ENCODE data around the gene WNT10A.
"Not testable (repeated sequence)": the region's sequence is repeated elsewhere in the genome, so short reads cannot be mapped to it uniquely, and the experiment has no call there.

Gene WNT10A

GRCh38 chr2:218880102-218880858 is at the start of gene WNT10A:
TSS of gene WNT10A (plus strand) at chr2:218880852. CDS start at chr2:218880996, 144 bp downstream.
- H3K27ac ChIP-seq (ENCODE audit: low read depth, low read length) = peak within 1 kb of the TSS; percentile 10
- no peak within 1 kb of the TSS for H3K9ac ChIP-seq (ENCODE audit: low read depth in 1 of 2, low read length in 2 of 2)
- peaks cover 5 to 26% of the 10 kb centered on the region in 2 donors for H3K4me1 ChIP-seq (ENCODE audit: control insufficient read depth in 1 of 2, insufficient read depth in 2 of 2, low read length in 2 of 2)
- no peaks in the 10 kb centered on the region for H3K9me3 ChIP-seq (ENCODE audit: control insufficient read depth in 1 of 2, low read length in 2 of 2)
- peak within 1 kb of the TSS; percentile 30 to 55 for H3K4me3 ChIP-seq (ENCODE audit: low read depth in 1 of 2, low read length in 2 of 2)
- H3K36me3 ChIP-seq (ENCODE audit: control insufficient read depth in 1 of 2, insufficient read depth in 2 of 2, low read length in 2 of 2) = no peaks in the 10 kb centered on the region
- H3K27me3 ChIP-seq (ENCODE audit: control insufficient read depth in 1 of 2, insufficient read depth in 2 of 2, low read length in 2 of 2) = peaks cover 73 to 77% of the 10 kb centered on the region in 2 donors

DNA sequence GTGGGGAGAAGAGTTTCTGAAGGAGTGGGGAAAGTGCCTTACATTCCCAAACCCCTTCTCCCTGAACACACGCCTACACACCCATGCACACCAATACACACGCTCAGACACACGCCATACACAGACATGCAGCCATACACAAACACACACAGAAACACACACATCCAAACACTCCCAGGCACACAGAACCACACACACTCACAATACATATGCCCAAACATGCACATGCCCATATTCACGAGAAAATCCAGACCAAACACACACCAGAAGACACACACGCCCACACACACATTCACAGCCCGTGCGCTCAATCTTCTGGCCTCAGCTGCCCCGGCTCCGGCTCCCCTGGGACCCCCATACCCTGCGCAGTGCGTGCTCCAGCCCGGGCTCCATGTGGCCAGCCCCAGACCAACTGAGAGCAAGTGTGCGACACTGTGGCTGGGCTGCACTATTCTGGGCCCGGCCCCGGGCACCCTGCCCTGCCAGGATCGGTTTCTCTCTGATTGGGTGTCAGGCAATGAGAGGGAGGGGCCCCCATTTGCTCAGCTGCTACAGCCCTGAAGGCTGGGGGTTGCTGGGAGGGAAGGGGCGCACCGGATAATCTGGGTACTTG is 49.2 kb upstream of the WNT10A start, which contains the start of gene PRKAG3:
Gene PRKAG3, minus strand, starts transcription at position 426 of the 613 bp plus-strand sequence.
- H3K9me3 ChIP-seq (ENCODE audit: control insufficient read depth in 1 of 2, low read length in 2 of 2) = no peaks in the 10 kb centered on the region
- no peak within 1 kb of the TSS for H3K4me3 ChIP-seq (ENCODE audit: low read depth in 1 of 2, low read length in 2 of 2)
- no peaks in the 10 kb centered on the region for H3K4me1 ChIP-seq (ENCODE audit: control insufficient read depth in 1 of 2, insufficient read depth in 2 of 2, low read length in 2 of 2)
- no peaks in the 10 kb centered on the region for H3K36me3 ChIP-seq (ENCODE audit: control insufficient read depth in 1 of 2, insufficient read depth in 2 of 2, low read length in 2 of 2)
- H3K27ac ChIP-seq (ENCODE audit: low read depth, low read length) = no peak within 1 kb of the TSS
- H3K27me3 ChIP-seq (ENCODE audit: control insufficient read depth in 1 of 2, insufficient read depth in 2 of 2, low read length in 2 of 2) = peaks cover 0 to 14% of the 10 kb centered on the region in 2 donors
- H3K9ac ChIP-seq (ENCODE audit: low read depth in 1 of 2, low read length in 2 of 2) = no peak within 1 kb of the TSS

DNA sequence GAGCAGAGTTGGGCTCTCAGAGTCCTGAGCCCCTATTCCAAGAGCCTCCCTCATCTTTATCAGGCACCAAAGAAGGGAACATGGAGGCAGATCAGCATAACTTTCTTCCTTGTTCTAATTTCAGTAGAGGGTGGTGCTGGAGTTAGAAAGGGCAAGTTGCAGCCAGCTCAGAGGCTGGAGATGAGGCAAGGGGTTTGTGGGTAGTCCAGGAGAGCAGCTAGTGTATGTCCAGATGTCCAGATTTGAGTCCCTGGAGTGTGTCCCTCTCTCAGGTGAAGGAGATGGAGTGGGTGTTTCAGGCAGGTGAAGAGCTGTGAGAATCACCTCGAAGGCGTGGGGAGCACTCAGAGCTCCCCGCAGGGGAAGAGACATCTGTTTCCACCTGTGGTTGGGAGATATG is 48.6 kb upstream of the WNT10A start:
- Histone ChIP-seq H3K36me3 (ENCODE audit: control insufficient read depth in 1 of 2, insufficient read depth in 2 of 2, low read length in 2 of 2) (no peaks in the 10 kb centered on the region), H3K4me1 (ENCODE audit: control insufficient read depth in 1 of 2, insufficient read depth in 2 of 2, low read length in 2 of 2) (no peaks in the 10 kb centered on the region), H3K9ac (ENCODE audit: low read depth in 1 of 2, low read length in 2 of 2) (no peak overlapping the region), H3K9me3 (ENCODE audit: control insufficient read depth in 1 of 2, low read length in 2 of 2) (no peaks in the 10 kb centered on the region), H3K27me3 (ENCODE audit: control insufficient read depth in 1 of 2, insufficient read depth in 2 of 2, low read length in 2 of 2) (peaks cover 0 to 18% of the 10 kb centered on the region in 2 donors), H3K4me3 (ENCODE audit: low read depth in 1 of 2, low read length in 2 of 2) (no peak overlapping the region), H3K27ac (ENCODE audit: low read depth, low read length) (no peak overlapping the region)

DNA sequence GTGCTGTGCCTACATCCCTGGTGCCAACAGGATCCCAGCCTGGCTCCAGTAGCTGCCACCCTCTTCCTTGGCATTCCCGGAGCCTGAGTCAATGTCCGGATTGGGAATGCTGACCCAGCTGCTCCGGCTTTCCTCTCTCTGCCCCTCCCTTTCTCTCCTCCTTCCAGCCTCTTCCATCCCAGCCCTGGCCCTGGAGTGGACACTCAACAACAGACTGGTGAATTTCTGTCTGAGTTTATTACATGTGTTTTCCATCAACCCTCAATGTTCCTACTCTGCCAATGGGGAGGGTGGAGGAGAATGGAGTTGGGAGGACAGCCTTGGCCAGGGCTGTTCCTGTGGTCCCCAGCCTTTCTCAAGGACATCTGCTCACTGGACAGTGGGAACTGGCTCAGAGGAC is 48.1 kb upstream of the WNT10A start:
- H3K27ac ChIP-seq (ENCODE audit: low read depth, low read length) = no peak overlapping the region
- H3K4me1 ChIP-seq (ENCODE audit: control insufficient read depth in 1 of 2, insufficient read depth in 2 of 2, low read length in 2 of 2) = no peaks in the 10 kb centered on the region
- H3K27me3 ChIP-seq (ENCODE audit: control insufficient read depth in 1 of 2, insufficient read depth in 2 of 2, low read length in 2 of 2) = peaks cover 0 to 18% of the 10 kb centered on the region in 2 donors

GRCh38 chr2:218833023-218833609 is 47.5 kb upstream of the WNT10A start:
- Histone ChIP-seq H3K27me3 (ENCODE audit: control insufficient read depth in 1 of 2, insufficient read depth in 2 of 2, low read length in 2 of 2) (peaks cover 0 to 15% of the 10 kb centered on the region in 2 donors), H3K4me3 (ENCODE audit: low read depth in 1 of 2, low read length in 2 of 2) (no peak overlapping the region), H3K27ac (ENCODE audit: low read depth, low read length) (no peak overlapping the region), H3K9me3 (ENCODE audit: control insufficient read depth in 1 of 2, low read length in 2 of 2) (no peaks in the 10 kb centered on the region), H3K36me3 (ENCODE audit: control insufficient read depth in 1 of 2, insufficient read depth in 2 of 2, low read length in 2 of 2) (no peaks in the 10 kb centered on the region), H3K4me1 (ENCODE audit: control insufficient read depth in 1 of 2, insufficient read depth in 2 of 2, low read length in 2 of 2) (no peaks in the 10 kb centered on the region), H3K9ac (ENCODE audit: low read depth in 1 of 2, low read length in 2 of 2) (no peak overlapping the region)

More for the DNA sequence above, 48.1 kb upstream of the WNT10A start:
- H3K36me3 ChIP-seq (ENCODE audit: control insufficient read depth in 1 of 2, insufficient read depth in 2 of 2, low read length in 2 of 2) = no peaks in the 10 kb centered on the region
- H3K9ac ChIP-seq (ENCODE audit: low read depth in 1 of 2, low read length in 2 of 2) = no peak overlapping the region
- no peak overlapping the region for H3K4me3 ChIP-seq (ENCODE audit: low read depth in 1 of 2, low read length in 2 of 2)
- no peaks in the 10 kb centered on the region for H3K9me3 ChIP-seq (ENCODE audit: control insufficient read depth in 1 of 2, low read length in 2 of 2)

- Histone ChIP-seq H3K9me3 (ENCODE audit: control insufficient read depth in 1 of 2, low read length in 2 of 2) (no peaks in the 10 kb centered on the region), H3K27me3 (ENCODE audit: control insufficient read depth in 1 of 2, insufficient read depth in 2 of 2, low read length in 2 of 2) (peaks cover 3 to 17% of the 10 kb centered on the region in 2 donors), H3K4me1 (ENCODE audit: control insufficient read depth in 1 of 2, insufficient read depth in 2 of 2, low read length in 2 of 2) (no peaks in the 10 kb centered on the region), H3K36me3 (ENCODE audit: control insufficient read depth in 1 of 2, insufficient read depth in 2 of 2, low read length in 2 of 2) (no peaks in the 10 kb centered on the region), H3K4me3 (ENCODE audit: low read depth in 1 of 2, low read length in 2 of 2) (no peak overlapping the region), H3K9ac (ENCODE audit: low read depth in 1 of 2, low read length in 2 of 2) (no peak overlapping the region), H3K27ac (ENCODE audit: low read depth, low read length) (no peak overlapping the region)
Measured at GRCh38 chr2:218834685-218835084, 46.0 kb upstream of the WNT10A start.

- Histone ChIP-seq H3K27ac (ENCODE audit: low read depth, low read length) (no peak overlapping the region), H3K4me3 (ENCODE audit: low read depth in 1 of 2, low read length in 2 of 2) (no peak overlapping the region)
Measured at GRCh38 chr2:218837495-218837894, 43.2 kb upstream of the WNT10A start.

GRCh38 chr2:218839430-218839829 is 41.2 kb upstream of the WNT10A start:
- no peak overlapping the region for H3K9ac ChIP-seq (ENCODE audit: low read depth in 1 of 2, low read length in 2 of 2)

More at GRCh38 chr2:218837495-218837894, 43.2 kb upstream of the WNT10A start:
- no peaks in the 10 kb centered on the region for H3K36me3 ChIP-seq (ENCODE audit: control insufficient read depth in 1 of 2, insufficient read depth in 2 of 2, low read length in 2 of 2)
- H3K27me3 ChIP-seq (ENCODE audit: control insufficient read depth in 1 of 2, insufficient read depth in 2 of 2, low read length in 2 of 2) = peaks cover 3 to 19% of the 10 kb centered on the region in 2 donors
- no peaks in the 10 kb centered on the region for H3K4me1 ChIP-seq (ENCODE audit: control insufficient read depth in 1 of 2, insufficient read depth in 2 of 2, low read length in 2 of 2)
- H3K9me3 ChIP-seq (ENCODE audit: control insufficient read depth in 1 of 2, low read length in 2 of 2) = no peaks in the 10 kb centered on the region
- no peak overlapping the region for H3K9ac ChIP-seq (ENCODE audit: low read depth in 1 of 2, low read length in 2 of 2)

DNA sequence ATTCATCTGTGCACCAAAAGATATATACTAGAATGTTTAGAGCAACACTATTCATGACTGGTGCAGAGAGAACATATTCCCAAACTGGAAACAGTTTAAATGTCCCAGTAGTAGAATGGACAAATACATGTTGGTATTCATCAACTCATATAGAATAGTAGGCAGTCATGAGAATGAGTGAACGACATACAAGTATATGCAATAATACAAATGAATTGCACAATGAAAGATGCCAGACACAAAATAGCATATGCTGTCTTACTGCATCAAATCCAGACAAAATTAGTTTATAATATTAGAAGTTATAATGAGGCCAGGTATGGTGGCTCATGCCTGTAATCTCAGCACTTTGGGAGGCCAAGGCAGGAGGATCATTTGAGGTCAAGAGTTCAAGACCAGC is 40.8 kb upstream of the WNT10A start:
- no peak overlapping the region for H3K9ac ChIP-seq (ENCODE audit: low read depth in 1 of 2, low read length in 2 of 2)
- no peaks in the 10 kb centered on the region for H3K36me3 ChIP-seq (ENCODE audit: control insufficient read depth in 1 of 2, insufficient read depth in 2 of 2, low read length in 2 of 2)
- H3K9me3 ChIP-seq (ENCODE audit: control insufficient read depth in 1 of 2, low read length in 2 of 2) = no peaks in the 10 kb centered on the region
- no peak overlapping the region for H3K4me3 ChIP-seq (ENCODE audit: low read depth in 1 of 2, low read length in 2 of 2)
- H3K4me1 ChIP-seq (ENCODE audit: control insufficient read depth in 1 of 2, insufficient read depth in 2 of 2, low read length in 2 of 2) = no peaks in the 10 kb centered on the region
- H3K27me3 ChIP-seq (ENCODE audit: control insufficient read depth in 1 of 2, insufficient read depth in 2 of 2, low read length in 2 of 2) = peaks cover 3 to 10% of the 10 kb centered on the region in 2 donors
- no peak overlapping the region for H3K27ac ChIP-seq (ENCODE audit: low read depth, low read length)

More at GRCh38 chr2:218839430-218839829, 41.2 kb upstream of the WNT10A start:
- peaks cover 3 to 15% of the 10 kb centered on the region in 2 donors for H3K27me3 ChIP-seq (ENCODE audit: control insufficient read depth in 1 of 2, insufficient read depth in 2 of 2, low read length in 2 of 2)
- no peaks in the 10 kb centered on the region for H3K4me1 ChIP-seq (ENCODE audit: control insufficient read depth in 1 of 2, insufficient read depth in 2 of 2, low read length in 2 of 2)
- no peak overlapping the region for H3K27ac ChIP-seq (ENCODE audit: low read depth, low read length)
- no peaks in the 10 kb centered on the region for H3K36me3 ChIP-seq (ENCODE audit: control insufficient read depth in 1 of 2, insufficient read depth in 2 of 2, low read length in 2 of 2)
- H3K9me3 ChIP-seq (ENCODE audit: control insufficient read depth in 1 of 2, low read length in 2 of 2) = no peaks in the 10 kb centered on the region
- no peak overlapping the region for H3K4me3 ChIP-seq (ENCODE audit: low read depth in 1 of 2, low read length in 2 of 2)

DNA sequence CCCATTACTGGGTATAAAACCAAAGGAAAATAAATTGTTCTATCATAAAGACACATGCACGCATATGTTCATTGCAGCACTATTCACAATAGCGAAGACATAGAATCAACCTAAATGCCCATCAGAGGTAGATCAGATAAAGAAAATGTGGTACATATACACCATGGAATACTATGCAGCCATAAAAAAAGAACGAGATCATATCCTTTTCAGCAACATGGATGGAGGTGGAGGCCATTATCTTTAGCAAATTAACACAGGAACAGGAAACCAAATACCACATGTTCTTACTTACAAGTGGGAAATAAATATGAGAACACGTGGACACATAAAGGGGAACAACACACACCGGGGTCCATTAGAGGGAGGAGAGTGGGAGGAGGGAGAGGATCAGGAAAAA is 36.3 kb upstream of the WNT10A start:
- not testable (repeated sequence) for H3K4me3 ChIP-seq (ENCODE audit: low read depth in 1 of 2, low read length in 2 of 2); H3K9me3 ChIP-seq (ENCODE audit: control insufficient read depth in 1 of 2, low read length in 2 of 2); H3K9ac ChIP-seq (ENCODE audit: low read depth in 1 of 2, low read length in 2 of 2); H3K4me1 ChIP-seq (ENCODE audit: control insufficient read depth in 1 of 2, insufficient read depth in 2 of 2, low read length in 2 of 2); H3K27ac ChIP-seq (ENCODE audit: low read depth, low read length); H3K36me3 ChIP-seq (ENCODE audit: control insufficient read depth in 1 of 2, insufficient read depth in 2 of 2, low read length in 2 of 2); H3K27me3 ChIP-seq (ENCODE audit: control insufficient read depth in 1 of 2, insufficient read depth in 2 of 2, low read length in 2 of 2)
